ENCODE results near the gene MSS51.

GRCh38 chr10:73471226-73471625 is 37.9 kb upstream of the MSS51 start:
- TF ChIP-seq TAF1 (IDR thresholded peaks at IDR 0.05; ENCODE audit: low read depth, low read length) (no peak), POLR2A (IDR thresholded peaks at IDR 0.05; ENCODE audit: low read depth, low read length) (no peak), POU2F2 (IDR thresholded peaks at IDR 0.05; ENCODE audit: low read depth, low read length) (no peak), POLR2AphosphoS5 (IDR thresholded peaks at IDR 0.05; ENCODE audit: low read depth, low read length) (no peak)

Measured in GM12891 (cell line).